Cerebellar nuclear complex (tissue), 1 donor: ENCODE data around the gene SNX2.
"Not testable (repeated sequence)": the region's sequence is repeated elsewhere in the genome, so short reads cannot be mapped to it uniquely, and the experiment has no call there.

ENCODE experiments used
- DNase-seq, 2 experiments: peaks; one replicate each; lab custom pipeline; 2025; lab: John Stamatoyannopoulos, UW

Gene SNX2

DNA sequence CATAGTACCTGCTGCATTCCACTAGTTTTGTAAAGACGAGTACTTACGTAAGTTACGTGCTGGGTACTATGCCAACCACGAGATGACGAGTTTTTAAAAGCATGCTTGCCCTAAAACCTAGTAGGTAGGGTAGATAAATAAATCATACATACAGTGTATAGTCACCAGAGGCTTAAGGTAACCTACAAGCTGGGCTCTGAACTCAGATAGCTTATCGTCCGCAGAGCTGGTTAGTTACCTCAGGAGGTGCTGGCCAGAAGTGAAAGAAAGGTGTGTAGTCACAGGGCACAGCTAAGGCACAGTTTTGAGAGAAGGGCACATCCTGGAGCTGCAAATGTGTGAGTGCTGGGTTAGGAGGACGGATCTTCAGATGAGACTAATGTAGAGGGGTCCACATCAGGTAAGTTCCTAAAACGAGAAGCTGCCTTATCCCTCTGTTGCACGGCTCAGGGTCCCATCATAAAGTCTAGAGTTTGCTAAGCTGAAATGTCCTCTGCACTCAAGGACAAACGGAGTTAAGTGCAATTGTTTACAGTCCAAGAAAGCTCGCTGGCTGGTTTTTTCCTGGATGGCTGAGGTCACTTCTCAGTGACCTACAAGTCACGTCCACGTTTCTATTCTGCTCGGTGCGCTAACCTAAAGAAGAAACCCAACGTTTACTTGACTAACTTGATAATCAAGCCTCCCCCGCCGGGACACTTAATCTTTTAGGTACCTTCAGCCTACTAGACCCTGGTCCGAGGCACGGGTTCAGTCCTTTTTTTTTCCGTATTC, 69.4 kb downstream of the SNX2 start:
- no peak for DNase-seq

DNA sequence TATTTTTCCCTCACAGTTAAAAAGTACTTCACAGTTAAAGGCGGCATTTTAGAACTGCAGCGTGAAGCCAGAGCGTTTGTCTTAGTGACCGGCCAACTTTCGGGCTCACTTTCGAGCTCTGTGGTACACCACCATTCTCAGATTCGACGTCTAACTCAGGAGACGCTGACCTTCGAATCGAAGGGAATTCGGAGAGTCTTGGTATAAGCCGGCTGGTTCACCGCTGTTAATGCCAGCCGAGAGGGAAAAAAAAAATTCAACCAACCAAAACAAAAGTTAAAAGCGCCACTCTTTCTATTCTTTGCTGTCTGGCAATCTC, 70.0 kb downstream of the SNX2 start:
- no peak for DNase-seq

DNA sequence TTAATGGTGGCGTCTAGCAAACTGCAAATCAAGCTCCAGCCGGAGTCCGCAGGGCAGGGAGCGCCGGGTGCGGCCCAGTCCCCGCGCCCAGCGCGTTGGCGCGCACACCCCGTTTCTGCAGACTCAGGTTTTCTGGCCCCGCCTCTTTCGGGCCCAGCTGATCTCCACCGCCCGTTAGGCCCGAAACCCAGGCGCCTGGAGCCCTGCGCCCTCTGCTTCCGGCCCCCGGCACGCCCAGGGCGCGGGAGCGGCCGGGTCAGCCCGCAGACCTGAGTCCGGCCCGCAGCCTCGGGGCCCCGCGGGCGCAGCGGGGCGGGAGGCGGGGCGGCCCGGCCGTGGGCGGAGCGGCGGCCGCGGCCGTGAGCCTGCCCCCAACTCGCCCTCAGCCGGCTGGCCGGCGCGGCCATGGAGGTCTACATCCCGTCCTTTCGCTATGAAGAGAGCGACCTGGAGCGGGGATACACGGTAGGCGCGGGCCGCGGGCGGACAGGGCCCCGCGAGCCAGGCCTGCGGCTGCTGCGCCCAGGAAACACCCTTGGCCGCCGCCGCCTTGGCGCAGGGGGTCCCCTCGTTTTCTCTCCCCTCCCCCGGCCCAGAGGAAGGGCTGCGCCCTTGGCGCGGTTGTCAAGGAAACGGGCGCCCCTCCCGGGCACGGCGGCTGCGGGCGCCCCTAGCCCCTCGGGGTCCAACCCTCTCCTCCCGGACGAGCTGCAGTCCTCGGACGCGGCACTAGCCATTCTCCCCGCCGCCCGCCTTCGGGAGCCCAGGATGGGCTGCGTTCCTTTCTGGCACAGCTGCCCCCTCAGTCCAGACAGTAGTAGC, 70.6 kb downstream of the SNX2 start, which contains the start of gene SNX24:
SNX24 (plus strand) TSS at position 385 of the 822 bp plus-strand sequence; CDS start at position 406, 21 bp downstream.
- DNase-seq = no peak

DNA sequence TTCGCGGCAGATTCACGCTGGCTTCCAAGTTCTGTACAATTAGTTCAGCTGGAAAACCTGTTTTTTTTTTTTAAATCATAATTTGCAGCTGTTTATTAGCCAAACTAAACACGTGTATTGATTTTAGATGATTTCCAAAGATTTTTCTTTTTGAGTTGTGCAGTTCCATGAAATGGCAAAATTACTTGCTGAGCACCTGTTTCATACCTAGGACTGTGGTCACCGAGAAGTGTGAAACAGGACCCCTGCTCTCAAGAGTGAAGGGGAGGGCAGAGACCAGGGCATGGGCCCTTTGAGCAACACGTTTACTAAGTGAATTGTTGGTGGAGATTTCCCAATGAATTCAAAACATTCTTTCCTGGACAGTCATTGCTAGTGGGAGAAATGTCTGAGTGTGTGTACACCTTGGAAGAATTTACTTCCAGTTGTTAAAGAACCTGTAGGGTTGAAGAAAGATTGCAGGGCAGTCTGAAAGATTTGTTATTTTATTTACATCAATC, 71.2 kb downstream of the SNX2 start:
- no peak for DNase-seq

DNA sequence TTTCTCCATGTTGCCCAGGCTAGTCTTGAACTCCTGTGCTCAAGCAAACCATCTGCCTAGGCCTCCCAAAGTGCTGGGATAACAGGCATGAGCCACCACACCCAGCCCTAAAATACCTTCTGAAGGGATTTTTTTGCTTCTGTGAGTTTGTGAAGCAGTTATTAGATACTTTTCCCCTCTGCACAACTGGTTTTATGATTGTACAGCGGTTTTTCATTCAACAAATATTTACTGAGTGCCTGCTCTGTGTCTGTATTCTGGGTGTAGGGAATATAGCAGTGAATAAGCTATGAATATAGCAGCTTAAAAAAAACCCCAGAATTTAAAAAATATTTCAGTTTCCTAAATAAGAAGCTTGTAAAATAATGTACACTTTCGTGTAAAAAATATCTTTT, 72.8 kb downstream of the SNX2 start:
- DNase-seq = no peak

DNA sequence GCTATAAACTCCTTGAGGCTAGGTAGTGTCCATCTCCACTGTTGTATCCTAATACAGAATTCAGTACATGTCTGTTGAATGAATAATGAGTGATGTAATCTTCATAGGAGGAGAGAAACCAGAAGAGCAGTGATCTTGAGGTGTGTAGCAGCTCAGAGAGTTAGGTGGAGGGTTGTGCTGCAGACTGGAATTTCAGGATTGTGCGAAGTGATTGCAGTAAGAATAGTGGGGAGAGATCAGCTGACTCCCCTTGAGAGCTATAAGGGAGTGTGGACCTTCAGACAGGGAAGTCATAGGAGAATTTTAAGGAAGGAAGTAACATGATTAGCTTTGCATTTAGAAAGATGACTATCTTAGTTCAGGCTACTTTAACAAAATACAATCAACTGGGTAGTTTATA, 74.9 kb downstream of the SNX2 start:
- DNase-seq = no peak

DNA sequence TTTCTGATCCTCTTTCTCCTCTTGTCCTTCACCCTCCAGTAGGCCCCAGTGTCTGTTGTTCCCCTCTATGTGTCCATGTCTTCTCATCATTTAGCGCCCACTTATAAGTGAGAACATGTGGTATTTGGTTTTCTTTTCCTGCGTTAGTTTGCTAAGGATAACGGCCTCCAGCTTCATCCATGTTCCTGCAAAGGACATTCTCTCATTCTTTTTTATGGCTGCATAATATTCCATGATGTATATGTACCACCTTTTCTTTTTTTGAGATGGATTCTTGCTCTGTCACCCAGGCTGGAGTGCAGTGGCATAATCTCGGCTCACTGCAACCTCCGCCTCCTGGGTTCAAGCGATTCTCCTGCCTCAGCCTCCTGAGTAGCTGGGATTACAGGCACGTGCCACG, 82.7 kb downstream of the SNX2 start:
- DNase-seq = not testable (repeated sequence)

DNA sequence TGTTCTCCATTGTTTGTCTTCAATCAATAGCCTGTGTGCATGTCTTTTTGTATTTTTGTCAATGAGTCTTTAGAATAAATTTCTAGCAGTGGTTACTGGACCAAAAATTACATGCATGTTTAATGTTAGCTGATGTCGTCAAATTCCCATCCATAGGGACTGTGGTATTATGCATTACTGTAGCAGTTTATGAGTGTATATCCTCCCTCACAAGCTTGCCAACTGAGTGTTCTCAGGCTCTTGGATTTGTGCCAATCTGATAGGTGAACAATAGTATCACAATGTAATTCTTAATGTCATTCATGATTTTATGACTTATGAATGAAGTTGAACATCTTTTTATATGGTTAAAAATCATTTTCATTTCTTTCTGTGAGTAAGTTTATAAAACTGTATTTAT, 83.6 kb downstream of the SNX2 start:
- DNase-seq = no peak

DNA sequence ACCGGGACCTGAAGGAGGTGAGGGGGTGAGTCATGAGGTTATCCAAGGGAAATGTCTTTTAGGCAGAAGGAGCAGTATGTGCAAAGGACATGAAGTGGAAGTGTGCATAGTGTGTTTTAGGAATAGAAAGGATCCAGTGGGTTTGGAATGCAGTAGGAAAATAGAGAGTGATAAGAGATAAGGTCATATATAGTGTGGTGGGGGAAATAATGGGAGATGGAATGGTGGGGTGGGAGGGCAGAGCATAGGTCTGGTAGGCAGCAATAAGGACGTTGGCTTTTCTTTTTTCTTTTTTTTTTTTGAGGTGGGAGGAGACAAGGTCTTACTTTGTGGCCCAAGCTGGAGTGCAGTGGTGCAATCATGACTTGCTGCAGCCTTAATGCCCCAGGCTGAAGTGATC, 88.4 kb downstream of the SNX2 start:
- no peak for DNase-seq

DNA sequence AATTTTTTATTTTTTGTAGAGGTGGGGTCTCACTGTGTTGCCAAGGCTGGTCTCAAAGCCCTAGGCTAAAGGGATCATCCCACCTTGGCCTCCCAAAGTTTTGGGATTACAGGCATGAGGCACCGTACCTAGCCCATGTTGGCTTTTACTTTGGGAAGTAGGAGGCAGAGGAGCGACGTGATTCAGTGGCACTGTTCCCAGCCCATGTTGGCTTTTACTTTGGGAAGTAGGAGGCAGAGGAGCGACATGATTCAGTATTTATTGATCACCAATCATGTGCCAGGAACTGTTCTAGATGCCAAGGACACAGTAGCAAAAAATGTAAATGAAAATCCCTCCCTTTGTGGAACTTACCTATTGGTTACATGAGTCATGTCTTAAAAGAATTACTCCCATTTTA, 88.8 kb downstream of the SNX2 start:
- DNase-seq = no peak

DNA sequence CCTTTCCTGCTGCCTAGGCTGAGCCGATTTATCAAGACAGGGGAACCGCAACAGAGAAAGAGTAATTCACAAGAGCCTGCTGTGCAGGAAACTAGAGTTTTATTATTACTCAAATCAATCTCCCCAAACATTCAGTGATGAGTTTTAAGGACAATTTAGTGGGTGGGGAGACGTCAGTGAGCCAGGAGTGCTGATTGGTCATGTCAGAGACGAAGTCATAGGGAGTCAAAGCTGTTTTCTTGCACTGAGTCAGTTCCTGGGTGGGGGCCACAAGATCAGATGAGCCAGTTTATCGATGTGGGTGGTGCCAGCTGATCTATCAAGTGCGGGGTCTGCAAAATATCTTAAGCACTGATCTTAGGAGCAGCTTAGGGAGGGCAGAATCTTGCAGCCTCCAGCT, 89.5 kb downstream of the SNX2 start:
- no peak for DNase-seq

DNA sequence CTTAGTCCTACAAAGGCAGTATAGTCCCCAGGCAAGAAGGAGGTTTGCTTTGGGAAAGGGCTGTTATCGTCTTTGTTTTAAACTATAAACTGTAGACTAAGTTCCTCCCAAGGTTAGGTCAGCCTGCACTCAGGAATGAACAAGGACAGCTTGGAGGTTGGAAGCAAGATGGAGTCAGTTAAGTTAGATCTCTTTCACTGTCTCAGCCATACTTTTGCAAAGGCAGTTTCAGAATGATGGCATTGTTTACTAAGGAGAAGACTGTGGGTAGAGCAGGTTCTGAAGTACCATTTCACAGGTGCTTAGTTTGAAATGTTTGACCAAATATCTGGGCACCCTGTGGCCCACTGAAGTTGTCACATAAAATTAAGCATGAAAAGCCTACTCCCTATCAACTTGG, 90.0 kb downstream of the SNX2 start:
- DNase-seq = no peak

DNA sequence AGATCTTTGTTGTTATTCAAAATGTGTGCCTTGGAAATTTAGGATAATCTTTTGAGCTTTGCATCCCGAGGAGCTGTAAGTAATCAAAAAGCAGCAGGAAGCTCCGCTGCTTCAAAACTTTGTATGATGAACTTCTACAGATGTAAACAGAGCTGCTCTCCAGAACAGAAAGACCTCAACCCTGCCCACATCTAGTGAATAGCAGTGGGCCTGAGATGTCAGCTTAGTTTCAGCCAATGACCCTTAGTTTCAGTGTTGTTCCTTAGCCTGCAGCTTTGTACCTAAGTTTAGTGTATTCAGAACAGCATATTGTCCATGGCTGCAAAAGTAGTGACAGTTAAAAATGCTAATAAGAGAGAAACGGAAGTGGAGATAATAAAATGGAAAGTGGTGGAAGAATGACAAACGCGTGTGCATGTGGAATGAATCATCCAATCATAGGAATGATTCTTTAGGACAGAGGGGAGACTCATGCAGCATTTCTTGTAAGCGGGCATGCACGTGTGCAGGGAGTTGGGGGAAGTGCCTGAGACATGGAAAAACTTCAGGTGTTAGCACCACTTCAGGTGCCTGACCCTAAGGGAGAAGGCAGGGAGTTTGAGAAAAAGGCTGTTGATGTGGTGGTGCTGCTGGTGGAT, 95.5 kb downstream of the SNX2 start:
- DNase-seq = no peak

DNA sequence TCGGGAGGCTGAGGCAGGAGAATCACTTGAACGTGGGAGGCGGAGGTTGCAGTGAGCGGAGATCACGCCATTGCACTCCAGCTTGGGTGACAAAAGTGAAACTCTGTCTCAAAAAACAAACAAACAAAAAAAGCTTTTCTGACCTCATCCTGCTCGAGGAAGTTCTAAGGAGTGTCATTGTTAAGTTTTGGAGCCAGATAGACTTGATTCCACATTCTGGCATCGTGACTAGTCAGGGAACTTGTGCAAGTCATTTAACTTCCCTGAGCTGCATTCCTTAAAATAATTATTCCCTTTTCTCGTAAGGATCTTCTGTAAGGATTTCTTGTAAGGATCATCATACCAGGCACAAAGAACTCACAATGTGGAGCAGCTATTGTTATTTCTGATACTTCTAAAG, 96.8 kb downstream of the SNX2 start:
- no peak for DNase-seq

DNA sequence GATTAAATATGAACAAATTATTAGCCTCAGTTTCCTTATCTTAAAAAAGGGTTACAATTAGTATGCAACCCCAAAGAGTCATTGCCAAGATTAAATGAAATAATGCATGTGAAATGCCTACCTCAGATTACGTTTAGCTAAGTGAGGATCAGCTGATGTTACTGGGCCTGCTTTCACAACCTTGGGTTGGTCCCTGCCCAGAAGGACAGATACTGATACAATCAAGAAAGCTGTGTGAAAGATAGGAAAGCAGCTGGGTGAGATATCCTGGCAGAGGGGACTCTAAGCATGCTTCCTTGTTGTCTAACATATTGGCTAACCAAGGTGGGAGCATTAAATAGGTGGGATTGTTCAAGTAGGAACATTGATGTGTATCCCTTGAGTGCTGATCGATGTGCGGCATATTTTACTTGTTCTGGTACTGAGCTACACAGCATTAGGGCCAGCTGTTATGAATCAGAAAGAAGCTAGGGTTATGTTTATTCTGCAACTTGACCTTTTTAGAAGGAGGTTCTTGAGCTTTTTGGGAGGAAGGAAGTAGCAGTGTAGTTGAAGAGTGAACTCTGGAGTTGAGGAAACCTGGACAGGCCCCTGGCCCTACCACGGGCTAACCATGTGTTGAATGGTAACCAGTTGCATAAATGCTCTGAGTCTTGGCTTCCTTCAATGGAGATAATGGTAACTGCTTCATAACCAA, 99.4 kb downstream of the SNX2 start:
- no peak for DNase-seq

DNA sequence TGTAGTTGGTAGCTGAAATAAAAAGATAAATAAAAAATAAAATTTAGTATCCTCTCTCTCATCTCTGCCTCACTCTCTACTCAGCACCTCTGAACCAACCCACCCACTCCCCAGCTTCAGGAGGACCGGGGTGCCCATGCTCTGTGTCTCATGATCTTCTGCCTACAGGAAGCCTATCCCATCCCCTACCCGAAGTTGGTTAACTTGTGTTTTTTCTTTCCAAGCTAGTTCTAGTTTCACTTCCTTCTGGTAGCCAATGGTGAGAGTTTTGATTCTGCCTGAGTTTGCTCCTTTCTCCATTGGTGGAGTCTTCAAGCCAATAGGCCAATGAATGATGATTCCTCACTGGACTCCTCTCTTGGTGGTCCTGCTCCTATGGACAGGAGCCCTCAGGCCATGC, 102.6 kb downstream of the SNX2 start:
- no peak for DNase-seq

DNA sequence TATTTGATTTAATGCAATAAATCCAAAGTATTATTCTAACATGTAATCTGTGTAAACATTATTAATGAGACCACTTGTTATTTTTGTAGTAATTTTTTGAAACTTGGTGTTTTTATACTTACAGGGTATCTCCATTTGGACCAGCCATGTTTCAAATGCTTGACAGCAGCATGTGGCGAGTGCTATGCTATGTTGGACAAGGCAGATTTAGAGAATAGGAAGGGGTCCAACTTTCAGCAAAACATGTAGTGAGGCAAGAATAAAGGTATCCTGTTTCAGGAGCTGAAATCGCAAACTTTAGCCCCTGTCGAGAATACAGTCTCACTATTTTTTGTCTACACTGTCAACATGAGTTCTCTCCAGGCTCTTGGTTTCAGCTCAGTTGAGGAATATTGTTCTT, 104.2 kb downstream of the SNX2 start:
- no peak for DNase-seq
